Measurements from ENCODE around the gene THSD4.
"Not testable (repeated sequence)": the region's sequence is repeated elsewhere in the genome, so short reads cannot be mapped to it uniquely, and the experiment has no call there.

Gene THSD4

DNA sequence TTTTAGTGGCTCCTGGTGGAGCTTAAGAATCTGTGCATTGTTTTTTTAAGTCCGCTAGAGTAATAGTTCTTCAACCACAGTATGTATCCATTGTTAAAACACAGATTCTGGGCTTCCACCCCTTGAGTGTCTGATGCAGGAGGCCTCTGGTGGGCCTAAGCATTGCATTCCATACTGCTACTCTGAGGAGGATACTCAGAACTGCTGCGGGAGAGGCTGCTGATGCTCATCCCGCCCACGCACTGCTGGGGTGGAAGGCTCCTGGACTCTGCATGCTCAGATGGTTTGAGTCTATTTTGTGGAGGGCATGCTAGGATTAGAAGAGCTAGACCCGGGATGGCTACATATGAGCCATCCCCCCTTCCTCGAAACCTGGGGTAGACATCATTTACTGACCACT lies 74.4 kb downstream of the THSD4 start:
- DNase-seq (ENCODE audit: low read depth), result no peak

- no peak for DNase-seq (ENCODE audit: low read depth)
These were observed 76.0 kb downstream of the THSD4 start for GRCh38 chr15:71191296-71191695.

DNA sequence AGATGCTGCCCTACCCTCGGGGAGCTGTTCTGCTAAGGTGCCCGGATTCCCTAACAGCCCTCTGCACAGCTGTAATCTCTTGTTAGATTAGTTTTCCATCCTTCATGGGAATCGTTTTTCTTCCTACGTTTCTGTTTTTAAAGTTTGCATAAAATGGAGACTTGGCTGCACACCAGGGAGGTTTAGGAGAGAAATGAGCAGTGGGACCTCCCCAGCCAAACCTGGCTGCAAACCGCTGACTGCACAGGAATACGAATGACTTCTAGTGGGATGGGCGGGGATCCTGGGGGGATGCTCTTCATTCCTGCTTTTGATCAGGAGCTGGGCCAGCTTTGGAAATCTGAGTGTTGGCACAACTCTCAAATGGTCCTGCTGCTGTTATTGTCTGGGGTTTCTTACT lies 77.5 kb downstream of the THSD4 start:
- DNase-seq (ENCODE audit: low read depth), result no peak

- DNase-seq (ENCODE audit: low read depth), result no peak
These were observed 79.0 kb downstream of the THSD4 start for GRCh38 chr15:71194286-71194685.

DNA sequence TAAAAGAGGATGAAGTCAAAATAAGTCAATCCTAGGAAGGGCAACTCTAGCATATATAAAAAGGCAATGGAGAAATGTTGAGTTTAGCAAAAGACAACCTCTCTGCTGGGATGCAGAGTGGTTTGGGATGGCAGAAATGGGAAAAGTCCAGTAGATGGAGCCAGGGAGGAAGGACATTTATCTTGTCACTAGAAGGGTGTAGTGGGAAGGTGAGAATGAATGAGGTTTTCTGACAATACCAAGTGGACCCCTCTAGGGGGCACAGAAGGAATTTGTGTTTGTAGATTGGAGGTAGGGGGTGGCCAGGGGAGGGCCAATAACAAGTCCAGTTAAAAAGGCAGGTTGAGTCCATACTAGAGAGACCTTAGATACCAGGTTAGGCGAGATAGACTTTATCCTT lies 80.0 kb downstream of the THSD4 start:
- no peak for DNase-seq (ENCODE audit: low read depth)

DNA sequence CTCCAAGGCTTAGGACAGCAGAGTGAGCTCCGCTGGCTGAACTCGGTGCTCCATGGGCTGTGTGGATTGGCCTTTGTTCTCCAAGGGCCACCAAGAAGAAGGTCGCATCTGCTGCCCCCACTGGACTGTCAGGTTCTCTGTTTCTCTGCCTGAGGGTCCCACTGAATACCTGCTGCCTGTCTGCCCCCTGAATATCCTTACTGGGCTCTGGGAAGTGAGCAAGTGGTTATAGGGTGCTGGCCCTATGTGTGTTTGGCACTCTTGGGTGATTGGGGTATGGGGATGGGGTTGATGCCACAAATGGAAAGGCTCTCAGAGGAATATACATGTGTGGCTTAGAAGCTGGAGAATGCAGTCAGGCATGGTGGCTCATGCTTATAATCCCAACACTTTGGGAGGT lies 82.3 kb downstream of the THSD4 start:
- no peak for DNase-seq (ENCODE audit: low read depth)

GRCh38 chr15:71198846-71199245 lies 83.6 kb downstream of the THSD4 start:
- DNase-seq (ENCODE audit: low read depth), result no peak

GRCh38 chr15:71199384-71200351 lies 84.4 kb downstream of the THSD4 start:
- DNase-seq (ENCODE audit: low read depth), result no peak

DNA sequence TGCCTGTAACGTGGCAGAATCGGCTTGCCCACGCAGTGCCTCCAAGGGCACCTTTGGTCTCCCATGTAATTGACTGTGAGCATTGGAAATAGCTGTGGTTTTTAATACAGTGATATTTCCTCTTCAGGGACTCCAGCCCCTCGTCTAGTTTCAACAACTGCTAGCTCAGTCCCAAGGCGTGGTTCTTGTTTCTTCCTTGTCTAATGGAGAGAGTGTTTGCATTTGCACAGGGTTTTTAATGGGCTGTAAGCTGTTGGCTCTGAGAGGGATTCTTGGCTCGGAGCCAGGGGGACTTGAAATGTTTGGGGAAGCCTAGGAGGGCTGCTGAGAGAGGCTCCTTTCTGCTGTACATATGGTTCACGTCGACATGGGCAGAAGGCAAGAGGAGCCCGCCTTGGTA lies 86.2 kb downstream of the THSD4 start:
- no peak for DNase-seq (ENCODE audit: low read depth)

DNA sequence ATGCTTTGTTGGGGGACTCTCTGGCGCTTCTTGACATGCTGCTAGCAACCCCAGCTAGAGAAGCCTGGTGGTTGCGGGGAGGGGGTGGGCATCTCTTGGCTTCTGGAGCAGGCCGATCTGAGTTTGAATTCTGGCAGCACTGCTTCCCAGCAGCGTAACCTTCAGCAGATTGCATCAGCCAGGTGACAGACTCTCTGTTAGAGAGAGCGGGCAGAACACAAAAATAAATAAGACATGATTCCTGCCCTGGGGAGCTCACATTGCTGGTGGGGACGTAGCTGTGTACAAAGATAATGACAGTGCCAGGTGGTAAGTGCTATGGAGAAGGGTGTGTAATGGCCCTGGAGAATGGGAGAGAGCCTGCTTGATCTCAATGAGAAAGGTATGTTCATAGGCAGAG lies 87.4 kb downstream of the THSD4 start:
- no peak for DNase-seq (ENCODE audit: low read depth)

DNA sequence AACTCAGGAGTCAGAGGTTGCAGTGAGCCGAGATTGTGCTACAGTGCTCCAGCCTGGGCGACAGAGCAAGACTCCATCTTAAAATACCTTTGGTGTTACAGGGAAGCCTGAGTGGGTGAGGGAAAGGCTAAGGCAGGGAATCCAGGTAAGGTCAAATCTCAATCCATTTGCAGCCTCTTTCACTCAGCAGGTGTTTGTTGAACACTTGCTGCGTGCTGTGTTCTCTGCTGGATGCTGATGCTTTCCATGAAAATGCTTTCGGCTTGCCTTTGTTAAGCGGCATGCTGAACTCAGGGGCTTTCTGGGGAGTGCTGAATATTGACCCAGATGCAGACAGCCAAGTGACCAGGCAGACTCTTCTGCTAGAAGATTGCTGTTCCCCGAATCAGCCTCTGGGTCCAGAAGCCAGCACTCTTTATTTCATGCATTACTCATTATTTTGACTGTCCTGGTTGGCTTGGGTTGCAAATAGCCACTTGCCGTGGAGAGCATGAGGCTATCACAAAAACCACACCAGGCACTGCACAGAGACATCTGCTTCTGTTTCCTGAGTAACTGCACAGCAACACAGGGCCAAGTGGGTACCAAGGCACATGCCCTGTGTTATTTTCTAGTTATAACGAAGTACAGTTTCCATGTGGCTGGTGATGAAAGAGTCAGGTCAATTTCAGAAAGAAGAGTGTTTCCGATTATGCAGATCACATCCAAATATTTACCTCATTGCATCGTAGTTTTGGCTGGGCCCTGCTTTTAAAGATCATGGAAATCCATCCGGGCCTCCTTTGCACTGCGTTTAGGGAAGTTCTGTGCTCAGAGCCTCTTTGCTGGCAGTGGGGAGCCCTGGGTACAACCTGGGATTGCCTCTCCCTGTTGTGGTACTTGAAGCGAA lies 88.6 kb downstream of the THSD4 start:
- no peak for DNase-seq (ENCODE audit: low read depth)

GRCh38 chr15:71207141-71207540 lies 91.9 kb downstream of the THSD4 start:
- DNase-seq (ENCODE audit: low read depth), result no peak

DNA sequence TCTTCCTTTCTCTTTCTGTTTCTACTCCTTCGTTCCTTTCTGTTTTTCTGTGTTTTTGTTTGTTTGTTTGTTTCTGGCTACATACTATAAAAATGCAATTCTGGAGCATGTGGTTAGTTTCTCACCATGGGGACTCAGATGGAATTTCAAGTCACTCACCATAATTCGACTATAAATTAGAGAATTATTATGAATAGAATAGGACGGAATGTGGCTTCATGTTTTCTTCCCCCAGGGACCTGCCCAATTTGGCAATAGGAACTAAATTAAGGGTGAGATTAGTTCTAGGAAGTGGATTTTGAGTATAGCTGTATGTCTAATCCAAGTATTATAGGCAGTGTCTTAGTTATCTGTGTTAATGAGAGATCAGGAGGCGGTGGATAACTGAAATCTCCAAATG lies 96.9 kb downstream of the THSD4 start:
- no peak for DNase-seq (ENCODE audit: low read depth)

DNA sequence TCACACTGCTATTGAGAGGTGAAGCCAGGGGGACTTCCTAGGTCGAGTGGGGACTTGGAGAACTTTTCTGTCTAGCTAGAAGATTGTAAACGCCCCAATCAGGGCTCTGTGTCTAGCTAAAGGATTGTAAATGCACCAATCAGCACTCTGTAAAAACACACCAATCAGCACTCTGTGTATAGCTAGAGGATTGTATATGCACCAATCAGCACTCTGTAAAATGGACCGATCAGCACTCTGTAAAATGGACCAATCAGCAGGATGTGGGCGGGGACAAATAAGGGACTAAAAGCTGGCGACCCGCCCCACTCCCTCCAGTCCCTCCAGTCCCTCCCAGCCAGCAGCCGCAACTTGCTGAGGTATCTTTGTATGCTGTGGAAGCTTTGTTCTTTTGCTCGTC lies 98.7 kb downstream of the THSD4 start:
- not testable (repeated sequence) for DNase-seq (ENCODE audit: low read depth)

- DNase-seq (ENCODE audit: low read depth), result no peak
These were observed 100.0 kb downstream of the THSD4 start for GRCh38 chr15:71215126-71215894.

DNA sequence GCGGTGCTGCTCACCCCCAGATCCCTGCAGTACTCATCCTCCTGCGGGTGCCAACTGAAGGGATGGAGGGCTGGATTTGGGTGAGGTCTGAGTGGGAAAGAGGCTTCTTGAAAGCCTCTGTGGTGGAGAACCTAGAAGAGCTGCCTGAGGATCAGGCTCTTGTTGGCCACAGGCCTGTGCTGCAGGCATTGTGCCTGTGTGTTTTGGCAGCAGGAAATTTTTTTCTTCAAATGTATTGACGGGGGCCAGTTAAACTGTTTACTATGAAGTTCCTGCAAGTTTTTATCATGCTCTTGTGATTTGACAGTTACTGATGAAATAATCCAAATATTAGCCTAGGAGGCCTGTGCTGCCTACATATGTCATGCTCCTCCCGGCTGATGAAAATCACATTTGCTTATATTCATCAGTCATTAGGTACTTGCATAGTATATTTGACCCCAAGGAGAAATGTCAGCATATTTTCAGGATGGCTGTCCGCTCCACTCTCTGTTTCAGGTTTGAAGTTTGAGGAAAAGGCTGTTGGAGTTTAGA lies 103.1 kb downstream of the THSD4 start:
- DNase-seq (ENCODE audit: low read depth), result no peak

DNA sequence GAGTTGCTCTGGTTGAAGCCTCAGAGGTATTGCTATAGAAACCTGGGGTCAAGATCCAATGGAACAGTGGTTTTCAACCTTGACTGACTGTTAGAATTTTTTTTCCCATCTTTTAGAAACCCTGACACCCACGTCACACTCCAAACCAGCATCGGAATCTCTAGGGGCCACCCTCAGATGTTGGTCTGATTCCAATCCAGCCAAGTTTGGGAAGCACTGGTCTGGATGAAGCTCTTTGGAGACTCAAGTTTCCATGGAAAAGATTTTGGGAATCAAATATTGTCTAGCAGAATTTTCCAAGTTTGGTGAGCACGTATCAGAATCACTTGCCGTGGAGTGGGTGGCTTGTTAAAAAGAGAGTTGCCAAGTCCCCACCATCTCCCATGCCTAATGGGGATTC lies 103.8 kb downstream of the THSD4 start:
- no peak for DNase-seq (ENCODE audit: low read depth)

GRCh38 chr15:71219645-71220044 lies 104.4 kb downstream of the THSD4 start:
- no peak for DNase-seq (ENCODE audit: low read depth)

DNA sequence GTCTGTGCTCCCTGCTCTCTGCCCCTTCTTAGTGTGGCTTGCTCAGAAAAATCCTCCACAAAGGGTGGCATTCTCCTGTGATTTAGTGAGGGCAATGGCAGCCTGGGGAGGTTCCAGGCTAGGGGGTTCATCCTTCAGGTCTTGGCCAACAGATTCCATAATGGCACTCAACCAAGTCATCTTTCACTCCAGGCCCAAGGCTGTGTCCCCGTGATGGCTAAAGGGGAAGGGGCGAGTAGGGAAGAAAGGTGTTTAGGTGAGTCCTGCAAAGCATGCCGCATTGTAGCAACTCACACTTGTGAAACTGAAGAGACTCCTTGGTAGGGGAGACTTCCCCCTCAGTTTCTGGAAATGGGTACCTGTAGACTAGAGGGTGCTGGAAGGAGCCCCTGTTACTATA lies 105.6 kb downstream of the THSD4 start:
- no peak for DNase-seq (ENCODE audit: low read depth)

DNA sequence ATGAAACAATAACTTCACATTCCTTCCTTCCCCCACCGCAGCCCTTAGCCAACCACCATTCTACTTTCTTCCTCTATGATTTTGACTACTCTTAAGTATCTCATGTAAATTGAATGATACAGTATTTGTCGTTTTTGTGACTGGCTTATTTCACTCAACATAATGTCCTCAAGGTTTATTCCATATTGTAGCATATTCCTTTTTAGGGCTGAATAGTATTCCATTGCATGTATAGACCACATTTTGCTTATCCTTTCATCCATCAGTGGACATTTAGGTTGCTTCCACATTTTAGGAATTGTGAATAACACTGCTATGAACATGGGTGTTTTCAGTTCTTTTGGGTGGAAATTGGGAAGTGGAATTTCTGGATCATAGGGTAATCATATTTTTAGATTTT lies 106.1 kb downstream of the THSD4 start:
- no peak for DNase-seq (ENCODE audit: low read depth)

- DNase-seq (ENCODE audit: low read depth), result no peak
These were observed 108.2 kb downstream of the THSD4 start for GRCh38 chr15:71223516-71223915.

GRCh38 chr15:71224024-71224423 lies 108.8 kb downstream of the THSD4 start:
- DNase-seq (ENCODE audit: low read depth), result no peak
